Lower lobe of right lung (tissue), 2 donors: ENCODE data around the gene COX4I2. TPM values are rescaled to one million over a fixed set of nuclear protein-coding genes. Genes with fewer than 3 reads are reported as not detected.
A peak's percentile ranks its signal among the peaks of the same experiment; 100 is the strongest.

ENCODE experiments used
- ATAC-seq, 2 donors: fragments of 200-7000 bp; cut with Tn5 transposase; one replicate each; pipeline ENCODE4 v1.9.1; 2020 to 2022; ENCODE audit warnings: mild to moderate bottlenecking in 2 of 2, moderate library complexity in 2 of 2
- DNase-seq: peaks from one replicate; pipeline ENCODE4 v3.0.0-alpha.2; 2020
- H3K27ac ChIP-seq: fragments of 200-600 bp; one replicate; pipeline ENCODE4 v1.8.0; 2022
- H3K27me3 ChIP-seq: fragments of 200-600 bp; one replicate; pipeline ENCODE4 v1.8.0; 2022; ENCODE audit warnings: low read depth
- H3K36me3 ChIP-seq: fragments of 200-600 bp; one replicate; pipeline ENCODE4 v1.8.0; 2022; ENCODE audit warnings: mild to moderate bottlenecking
- H3K4me1 ChIP-seq: fragments of 200-600 bp; one replicate; pipeline ENCODE4 v1.8.0; 2022
- H3K4me3 ChIP-seq: fragments of 200-600 bp; one replicate; pipeline ENCODE4 v1.8.0; 2022; ENCODE audit warnings: mild to moderate bottlenecking
- H3K9me3 ChIP-seq: fragments of 200-600 bp; one replicate; pipeline ENCODE4 v1.8.0; 2022
- intact Hi-C: fragments of 100-400 bp; cut with DNase I; formaldehyde crosslinking; loops from one replicate; pipeline ENCODE4 v1.11.0; 2022
- microRNA-seq: library from miRNA; unstranded; fragments of <30 nt; microRNA quantifications from one replicate; pipeline ENCODE4 v1.2.0, GENCODE V29; 2020; ENCODE audit warnings: borderline number of aligned reads
- total RNA-seq: library from RNA; stranded (reverse); fragmentation: NEBNext Ultra II Directional; extraction: Animal tissue kit (Norgen Biotek cat#: 25700); gene quantifications from one replicate; pipeline ENCODE4 v1.2.1, GENCODE V29; 2021
- TF ChIP-seq, protein P1 (sequence below): fragments of 200-600 bp; IDR thresholded peaks from one replicate; pipeline ENCODE4 v1.8.0; 2022; ENCODE audit warnings: antibody characterized with exemption, mild to moderate bottlenecking
- donor health status: DM: no; HTN: yes; CAD: no; lungs with severe emphysema.

Gene COX4I2
- total RNA-seq, 1 donor from 2014 or later: 17.1 TPM

GRCh38 chr20:31693402-31693801, 55.7 kb downstream of the COX4I2 start:
- H3K27ac ChIP-seq: no peak overlapping the region
- peaks cover 54% of the 10 kb centered on the region for H3K36me3 ChIP-seq
- peaks cover 77% of the 10 kb centered on the region for H3K4me1 ChIP-seq
- no peaks in the 10 kb centered on the region for H3K9me3 ChIP-seq
- TF ChIP-seq, protein P1, sequence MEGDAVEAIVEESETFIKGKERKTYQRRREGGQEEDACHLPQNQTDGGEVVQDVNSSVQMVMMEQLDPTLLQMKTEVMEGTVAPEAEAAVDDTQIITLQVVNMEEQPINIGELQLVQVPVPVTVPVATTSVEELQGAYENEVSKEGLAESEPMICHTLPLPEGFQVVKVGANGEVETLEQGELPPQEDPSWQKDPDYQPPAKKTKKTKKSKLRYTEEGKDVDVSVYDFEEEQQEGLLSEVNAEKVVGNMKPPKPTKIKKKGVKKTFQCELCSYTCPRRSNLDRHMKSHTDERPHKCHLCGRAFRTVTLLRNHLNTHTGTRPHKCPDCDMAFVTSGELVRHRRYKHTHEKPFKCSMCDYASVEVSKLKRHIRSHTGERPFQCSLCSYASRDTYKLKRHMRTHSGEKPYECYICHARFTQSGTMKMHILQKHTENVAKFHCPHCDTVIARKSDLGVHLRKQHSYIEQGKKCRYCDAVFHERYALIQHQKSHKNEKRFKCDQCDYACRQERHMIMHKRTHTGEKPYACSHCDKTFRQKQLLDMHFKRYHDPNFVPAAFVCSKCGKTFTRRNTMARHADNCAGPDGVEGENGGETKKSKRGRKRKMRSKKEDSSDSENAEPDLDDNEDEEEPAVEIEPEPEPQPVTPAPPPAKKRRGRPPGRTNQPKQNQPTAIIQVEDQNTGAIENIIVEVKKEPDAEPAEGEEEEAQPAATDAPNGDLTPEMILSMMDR: no peak
- H3K27me3 ChIP-seq: no peaks in the 10 kb centered on the region
- ATAC-seq (no peak), DNase-seq (no peak)
- intact Hi-C loops: no loop called here
- no peak overlapping the region for H3K4me3 ChIP-seq

GRCh38 chr20:31693987-31694661, 56.4 kb downstream of the COX4I2 start:
- no peak for DNase-seq
- H3K27ac ChIP-seq: peak overlapping the region; percentile 69

More at GRCh38 chr20:31693987-31694661, 56.4 kb downstream of the COX4I2 start:
- Histone ChIP-seq H3K36me3 (peaks cover 50% of the 10 kb centered on the region), H3K9me3 (no peaks in the 10 kb centered on the region), H3K27me3 (no peaks in the 10 kb centered on the region), H3K4me3 (no peak overlapping the region), H3K4me1 (peaks cover 84% of the 10 kb centered on the region)
- TF ChIP-seq, protein P1: no peak
- intact Hi-C loops: no loop called here
- ATAC-seq: no peak

Small RNAs within 50 kb of the gene (microRNA-seq; reads per million reads assigned to microRNA genes)
- not detected for gene MIR3193

Other genes starting within 250 kb of the COX4I2 start
- not detected for gene DEFB119, start 247.3 kb upstream of the COX4I2 start, total RNA-seq
- gene DEFB121, start 231.7 kb upstream of the COX4I2 start, total RNA-seq: not detected
- gene DEFB123, start 197.3 kb upstream of the COX4I2 start, total RNA-seq: not detected
- gene DEFB124, start 162.8 kb upstream of the COX4I2 start, total RNA-seq: not detected
- gene REM1, start 162.6 kb upstream of the COX4I2 start, total RNA-seq: 2.3 TPM
- 134 TPM for gene HM13, start 123.5 kb upstream of the COX4I2 start, total RNA-seq
- gene ID1, start 32.6 kb upstream of the COX4I2 start, total RNA-seq: 196 TPM
- gene BCL2L1, start 85.0 kb downstream of the COX4I2 start, total RNA-seq: 126 TPM
- 1.9 TPM for gene TPX2, start 101.4 kb downstream of the COX4I2 start, total RNA-seq
- not detected for gene MYLK2, start 181.4 kb downstream of the COX4I2 start, total RNA-seq
- gene FOXS1, start 207.7 kb downstream of the COX4I2 start, total RNA-seq: 1.1 TPM
- gene DUSP15, start 232.6 kb downstream of the COX4I2 start, total RNA-seq: 0.80 TPM
- gene TTLL9, start 232.7 kb downstream of the COX4I2 start, total RNA-seq: 5.9 TPM